ENCODE measurements around the gene AAK1.
A peak's percentile ranks its signal among the peaks of the same experiment; 100 is the strongest.

Gene AAK1

GRCh38 chr2:69645031-69645431 is 1.5 kb upstream of the AAK1 start:
- Histone ChIP-seq H3K36me3 (ENCODE audit: control insufficient read depth, low read length) (no peaks in the 10 kb centered on the region), H3K4me3 (ENCODE audit: low read length) (peak overlapping the region; percentile 93; the same call in 1 of the 2 replicates), H4K20me1 (ENCODE audit: control insufficient read depth, insufficient read depth, low read depth, low read length) (0 out of 2 replicates have a peak, but pooled peaks cover 4% of the 10 kb centered on the region), H3K9me3 (ENCODE audit: control insufficient read depth, insufficient read depth, low read length) (no peaks in the 10 kb centered on the region; the same call in 1 of the 2 replicates), H3K9me2 (replicated peaks; ENCODE audit: control insufficient read depth, low read length) (no peaks in the 10 kb centered on the region), H3K79me2 (ENCODE audit: control insufficient read depth, low read length) (no peaks in the 10 kb centered on the region), H3K4me2 (ENCODE audit: low read length) (peak overlapping the region; percentile 97), H3K27ac (ENCODE audit: low read depth, low read length) (no peak overlapping the region), H3F3A (ENCODE audit: control insufficient read depth, insufficient read depth) (peaks cover 14% of the 10 kb centered on the region), H3K4me1 (ENCODE audit: control insufficient read depth, low read length) (peaks cover 54% of the 10 kb centered on the region), H3K27me3 (ENCODE audit: control insufficient read depth, low read length) (peaks cover 66% of the 10 kb centered on the region)
- no peak for TF ChIP-seq CTCF (IDR thresholded peaks at IDR 0.05; ENCODE audit: low read depth, low read length, poor library complexity, severe bottlenecking)
- TF ChIP-seq EZH2phosphoT487 (IDR thresholded peaks at IDR 0.05; ENCODE audit: borderline replicate concordance, low read length) = no peak

- H3K4me3 ChIP-seq (ENCODE audit: low read length) = peak overlapping the region; percentile 93
- TF ChIP-seq CTCF (IDR thresholded peaks at IDR 0.05; ENCODE audit: low read depth, low read length, poor library complexity, severe bottlenecking) = no peak
- TF ChIP-seq EZH2phosphoT487 (IDR thresholded peaks at IDR 0.05; ENCODE audit: borderline replicate concordance, low read length) = peak; percentile 79; the same call in 1 of the 2 replicates
- H3F3A ChIP-seq (ENCODE audit: control insufficient read depth, insufficient read depth) = peaks cover 14% of the 10 kb centered on the region
- H3K9me2 ChIP-seq (replicated peaks; ENCODE audit: control insufficient read depth, low read length) = no peaks in the 10 kb centered on the region
- H3K27me3 ChIP-seq (ENCODE audit: control insufficient read depth, low read length) = peaks cover 69% of the 10 kb centered on the region
- no peaks in the 10 kb centered on the region for H3K36me3 ChIP-seq (ENCODE audit: control insufficient read depth, low read length)
- H3K4me2 ChIP-seq (ENCODE audit: low read length) = peak overlapping the region; percentile 97
- H3K9me3 ChIP-seq (ENCODE audit: control insufficient read depth, insufficient read depth, low read length) = no peaks in the 10 kb centered on the region; the same call in 1 of the 2 replicates
- no peaks in the 10 kb centered on the region for H3K79me2 ChIP-seq (ENCODE audit: control insufficient read depth, low read length)
- H3K4me1 ChIP-seq (ENCODE audit: control insufficient read depth, low read length) = peaks cover 54% of the 10 kb centered on the region
- 0 out of 2 replicates have a peak, but pooled peaks cover 4% of the 10 kb centered on the region for H4K20me1 ChIP-seq (ENCODE audit: control insufficient read depth, insufficient read depth, low read depth, low read length)
- H3K27ac ChIP-seq (ENCODE audit: low read depth, low read length) = no peak overlapping the region
Measured at GRCh38 chr2:69644506-69644979, 1.0 kb upstream of the AAK1 start.

GRCh38 chr2:69642709-69643601 is 584 bp downstream of the AAK1 start:
- H3K27ac ChIP-seq (ENCODE audit: low read depth, low read length) = no peak overlapping the region

More at GRCh38 chr2:69642709-69643601, 584 bp downstream of the AAK1 start:
- peak overlapping the region; percentile 97 for H3K4me2 ChIP-seq (ENCODE audit: low read length)
- H3K9me2 ChIP-seq (replicated peaks; ENCODE audit: control insufficient read depth, low read length) = no peaks in the 10 kb centered on the region
- no peaks in the 10 kb centered on the region for H3K36me3 ChIP-seq (ENCODE audit: control insufficient read depth, low read length)
- H3K27me3 ChIP-seq (ENCODE audit: control insufficient read depth, low read length) = peaks cover 85% of the 10 kb centered on the region
- H3K9me3 ChIP-seq (ENCODE audit: control insufficient read depth, insufficient read depth, low read length) = no peaks in the 10 kb centered on the region; the same call in 1 of the 2 replicates
- H4K20me1 ChIP-seq (ENCODE audit: control insufficient read depth, insufficient read depth, low read depth, low read length) = 0 out of 2 replicates have a peak, but pooled peaks cover 4% of the 10 kb centered on the region
- peak; percentile 97 for TF ChIP-seq EZH2phosphoT487 (IDR thresholded peaks at IDR 0.05; ENCODE audit: borderline replicate concordance, low read length)
- TF ChIP-seq CTCF (IDR thresholded peaks at IDR 0.05; ENCODE audit: low read depth, low read length, poor library complexity, severe bottlenecking) = peak; percentile 27
- peaks cover 44% of the 10 kb centered on the region for H3K4me1 ChIP-seq (ENCODE audit: control insufficient read depth, low read length)
- H3K79me2 ChIP-seq (ENCODE audit: control insufficient read depth, low read length) = no peaks in the 10 kb centered on the region
- peak overlapping the region; percentile 93 for H3K4me3 ChIP-seq (ENCODE audit: low read length)
- peaks cover 6% of the 10 kb centered on the region for H3F3A ChIP-seq (ENCODE audit: control insufficient read depth, insufficient read depth)

Measured in DOHH2 (cell line).